ENCODE results near the gene FOXQ1. TPM values are rescaled to one million over a fixed set of nuclear protein-coding genes. Genes with fewer than 3 reads are reported as not detected.

Gene FOXQ1
- total and polyA plus RNA-seq, 2 of the 13 experiments (the other 11 are each of a cell fraction or from before 2014, with no cell fraction given) = 35.2 to 39.8 TPM

GRCh38 chr6:1325461-1326309 is 13.8 kb downstream of the FOXQ1 start (continued):
- no peak for TF ChIP-seq MATR3 (CRISPR knock-in tag; IDR thresholded peaks at IDR 0.05)
- TF ChIP-seq GABPA (IDR thresholded peaks at IDR 0.05; ENCODE audit: low read depth, low read length) = no peak
- TF ChIP-seq GABPA (CRISPR knock-in tag; IDR thresholded peaks at IDR 0.05; ENCODE audit: low read depth) = 0 out of 2 replicates have a peak, but pooled peaks have one; percentile 15
- peak; percentile 17; the same call in 1 of the 2 replicates for TF ChIP-seq ZBTB33 (CRISPR knock-in tag; IDR thresholded peaks at IDR 0.05)
- TF ChIP-seq ZFX (CRISPR knock-in tag; IDR thresholded peaks at IDR 0.05; ENCODE audit: low read depth) = peak; percentile 63
- peak; percentile 72; the same call in 1 of the 2 replicates for TF ChIP-seq ZFP36L1 (CRISPR knock-in tag; IDR thresholded peaks at IDR 0.05)
- TF ChIP-seq ZGPAT (CRISPR knock-in tag; IDR thresholded peaks at IDR 0.05) = peak; percentile 51
- TF ChIP-seq TBX2 (CRISPR knock-in tag; IDR thresholded peaks at IDR 0.05; ENCODE audit: borderline replicate concordance) = peak; percentile 97
- no peak for TF ChIP-seq TAF1 (CRISPR knock-in tag; IDR thresholded peaks at IDR 0.05)
- no peak for TF ChIP-seq ZNF749 (CRISPR knock-in tag; IDR thresholded peaks at IDR 0.05; ENCODE audit: borderline replicate concordance)
- peak; percentile 33; the same call in 1 of the 2 replicates for TF ChIP-seq GMEB1 (CRISPR knock-in tag; IDR thresholded peaks at IDR 0.05; ENCODE audit: borderline replicate concordance)
- peak; percentile 58 for TF ChIP-seq ZNF350 (CRISPR knock-in tag; IDR thresholded peaks at IDR 0.05; ENCODE audit: borderline replicate concordance, low read depth)
- no peak for TF ChIP-seq GPBP1L1 (CRISPR knock-in tag; IDR thresholded peaks at IDR 0.05)
- peak; percentile 61; the same call in 1 of the 2 replicates for TF ChIP-seq HNF4G (IDR thresholded peaks at IDR 0.05; ENCODE audit: borderline replicate concordance, low read depth, low read length)
- peak; percentile 87; the same call in 1 of the 2 replicates for TF ChIP-seq HNF4G (CRISPR knock-in tag; IDR thresholded peaks at IDR 0.05; ENCODE audit: borderline replicate concordance, low read depth)
- TF ChIP-seq ZNF784 (CRISPR knock-in tag; IDR thresholded peaks at IDR 0.05; ENCODE audit: borderline replicate concordance) = no peak
